ENCODE measurements around the gene TNFAIP8.

- TF ChIP-seq CTCF (IDR thresholded peaks at IDR 0.05; ENCODE audit: low read depth, low read length, poor library complexity, severe bottlenecking) (no peak), EZH2phosphoT487 (IDR thresholded peaks at IDR 0.05; ENCODE audit: borderline replicate concordance, low read length) (no peak)
Measured at GRCh38 chr5:119322312-119322947, 33.4 kb upstream of the TNFAIP8 start.

Measured in DOHH2 (cell line).